ENCODE data around the gene AHDC1. TPM values are rescaled to one million over a fixed set of nuclear protein-coding genes. Genes with fewer than 3 reads are reported as not detected.
"Not testable (repeated sequence)": the region's sequence is repeated elsewhere in the genome, so short reads cannot be mapped to it uniquely, and the experiment has no call there.

Gene AHDC1
- total RNA-seq, 2 donors from 2014 or later: 8.4 to 9.3 TPM

GRCh38 chr1:27544834-27545233 lies 59.1 kb downstream of the AHDC1 start:
- Mint-ChIP-seq H3K4me1 (ENCODE audit: low read depth) (peaks cover 23% of the 10 kb centered on the region), H3K27ac (no peak overlapping the region), H3K27me3 (ENCODE audit: low read depth) (no peaks in the 10 kb centered on the region), H3K9me3 (no peaks in the 10 kb centered on the region), H3K4me3 (no peak overlapping the region), H3K36me3 (ENCODE audit: insufficient read depth in 2 of 2) (no peaks in the 10 kb centered on the region)
- ATAC-seq (replicated peaks in 1 of 2) (no peak), DNase-seq (no peak)

- Mint-ChIP-seq H3K27me3 (ENCODE audit: low read depth) (no peaks in the 10 kb centered on the region), H3K4me3 (no peak overlapping the region), H3K36me3 (ENCODE audit: insufficient read depth in 2 of 2) (no peaks in the 10 kb centered on the region), H3K9me3 (no peaks in the 10 kb centered on the region), H3K27ac (no peak overlapping the region), H3K4me1 (ENCODE audit: low read depth) (peaks cover 23% of the 10 kb centered on the region)
- no peak for DNase-seq
- no peak for ATAC-seq (replicated peaks in 1 of 2)
These were observed 60.7 kb downstream of the AHDC1 start for GRCh38 chr1:27543284-27543683.

GRCh38 chr1:27542463-27543273 lies 61.3 kb downstream of the AHDC1 start:
- Mint-ChIP-seq H3K36me3 (ENCODE audit: insufficient read depth in 2 of 2) (no peaks in the 10 kb centered on the region), H3K27me3 (ENCODE audit: low read depth) (no peaks in the 10 kb centered on the region), H3K27ac (peak overlapping the region; percentile 31), H3K9me3 (no peaks in the 10 kb centered on the region), H3K4me3 (peak overlapping the region in 1 of 2 donors; percentile 1), H3K4me1 (ENCODE audit: low read depth) (peaks cover 23% of the 10 kb centered on the region)
- ATAC-seq (replicated peaks in 1 of 2): peak; percentile 95 to 96
- peak; percentile 53 to 75 for DNase-seq

GRCh38 chr1:27539901-27540861 lies 63.8 kb downstream of the AHDC1 start:
- H3K4me3 Mint-ChIP-seq: no peak overlapping the region

GRCh38 chr1:27538793-27539192 lies 65.2 kb downstream of the AHDC1 start:
- no peak for ATAC-seq (replicated peaks in 1 of 2)
- peaks cover 23% of the 10 kb centered on the region for H3K4me1 Mint-ChIP-seq (ENCODE audit: low read depth)
- no peaks in the 10 kb centered on the region for H3K36me3 Mint-ChIP-seq (ENCODE audit: insufficient read depth in 2 of 2)
- no peak for DNase-seq
- H3K9me3 Mint-ChIP-seq: no peaks in the 10 kb centered on the region
- no peak overlapping the region for H3K27ac Mint-ChIP-seq
- no peak overlapping the region for H3K4me3 Mint-ChIP-seq
- H3K27me3 Mint-ChIP-seq (ENCODE audit: low read depth): no peaks in the 10 kb centered on the region

More at GRCh38 chr1:27539901-27540861, 63.8 kb downstream of the AHDC1 start:
- no peak for DNase-seq
- H3K27me3 Mint-ChIP-seq (ENCODE audit: low read depth): no peaks in the 10 kb centered on the region
- no peak for ATAC-seq (replicated peaks in 1 of 2)
- H3K4me1 Mint-ChIP-seq (ENCODE audit: low read depth): peaks cover 23% of the 10 kb centered on the region
- peak overlapping the region; percentile 43 for H3K27ac Mint-ChIP-seq
- H3K9me3 Mint-ChIP-seq: no peaks in the 10 kb centered on the region
- no peaks in the 10 kb centered on the region for H3K36me3 Mint-ChIP-seq (ENCODE audit: insufficient read depth in 2 of 2)

GRCh38 chr1:27538305-27538676 lies 65.7 kb downstream of the AHDC1 start:
- not testable (repeated sequence) for H3K4me3 Mint-ChIP-seq; H3K27ac Mint-ChIP-seq; DNase-seq; H3K36me3 Mint-ChIP-seq (ENCODE audit: insufficient read depth in 2 of 2); H3K27me3 Mint-ChIP-seq (ENCODE audit: low read depth); ATAC-seq (replicated peaks in 1 of 2); H3K9me3 Mint-ChIP-seq
- peaks cover 20% of the 10 kb centered on the region for H3K4me1 Mint-ChIP-seq (ENCODE audit: low read depth)

- no peaks in the 10 kb centered on the region for H3K9me3 Mint-ChIP-seq
- no peak overlapping the region for H3K27ac Mint-ChIP-seq
- no peak overlapping the region for H3K4me3 Mint-ChIP-seq
- ATAC-seq (replicated peaks in 1 of 2): no peak
- no peak for DNase-seq
- H3K4me1 Mint-ChIP-seq (ENCODE audit: low read depth): peaks cover 14% of the 10 kb centered on the region
- H3K27me3 Mint-ChIP-seq (ENCODE audit: low read depth): no peaks in the 10 kb centered on the region
- no peaks in the 10 kb centered on the region for H3K36me3 Mint-ChIP-seq (ENCODE audit: insufficient read depth in 2 of 2)
These were observed 67.2 kb downstream of the AHDC1 start for GRCh38 chr1:27536767-27537166.

- Mint-ChIP-seq H3K27me3 (ENCODE audit: low read depth) (no peaks in the 10 kb centered on the region), H3K4me3 (no peak overlapping the region), H3K27ac (no peak overlapping the region), H3K4me1 (ENCODE audit: low read depth) (peaks cover 17% of the 10 kb centered on the region), H3K9me3 (no peaks in the 10 kb centered on the region), H3K36me3 (ENCODE audit: insufficient read depth in 2 of 2) (no peaks in the 10 kb centered on the region)
- ATAC-seq (replicated peaks in 1 of 2) (no peak), DNase-seq (no peak)
These were observed 67.8 kb downstream of the AHDC1 start for GRCh38 chr1:27536010-27536757.

GRCh38 chr1:27535386-27535785 lies 68.6 kb downstream of the AHDC1 start:
- H3K36me3 Mint-ChIP-seq (ENCODE audit: insufficient read depth in 2 of 2): no peaks in the 10 kb centered on the region
- no peaks in the 10 kb centered on the region for H3K27me3 Mint-ChIP-seq (ENCODE audit: low read depth)
- ATAC-seq (replicated peaks in 1 of 2) (no peak), DNase-seq (no peak)
- H3K27ac Mint-ChIP-seq: no peak overlapping the region
- peaks cover 12% of the 10 kb centered on the region for H3K4me1 Mint-ChIP-seq (ENCODE audit: low read depth)
- H3K9me3 Mint-ChIP-seq: no peaks in the 10 kb centered on the region
- no peak overlapping the region for H3K4me3 Mint-ChIP-seq

GRCh38 chr1:27531959-27532685 lies 71.8 kb downstream of the AHDC1 start:
- Mint-ChIP-seq H3K27me3 (ENCODE audit: low read depth) (no peaks in the 10 kb centered on the region), H3K4me3 (no peak overlapping the region), H3K4me1 (ENCODE audit: low read depth) (peaks cover 24% of the 10 kb centered on the region), H3K36me3 (ENCODE audit: insufficient read depth in 2 of 2) (no peaks in the 10 kb centered on the region), H3K9me3 (no peaks in the 10 kb centered on the region), H3K27ac (no peak overlapping the region)
- no peak for DNase-seq
- ATAC-seq (replicated peaks in 1 of 2): no peak

GRCh38 chr1:27530192-27530591 lies 73.8 kb downstream of the AHDC1 start:
- ATAC-seq (replicated peaks in 1 of 2) (no peak), DNase-seq (no peak)
- H3K36me3 Mint-ChIP-seq (ENCODE audit: insufficient read depth in 2 of 2): no peaks in the 10 kb centered on the region
- H3K4me1 Mint-ChIP-seq (ENCODE audit: low read depth): peaks cover 44% of the 10 kb centered on the region
- H3K27ac Mint-ChIP-seq: no peak overlapping the region
- H3K27me3 Mint-ChIP-seq (ENCODE audit: low read depth): no peaks in the 10 kb centered on the region
- no peak overlapping the region for H3K4me3 Mint-ChIP-seq
- H3K9me3 Mint-ChIP-seq: no peaks in the 10 kb centered on the region

GRCh38 chr1:27529704-27530018 lies 74.3 kb downstream of the AHDC1 start:
- no peaks in the 10 kb centered on the region for H3K9me3 Mint-ChIP-seq
- H3K4me3 Mint-ChIP-seq: no peak overlapping the region
- peaks cover 49% of the 10 kb centered on the region for H3K4me1 Mint-ChIP-seq (ENCODE audit: low read depth)
- H3K27ac Mint-ChIP-seq: no peak overlapping the region
- no peaks in the 10 kb centered on the region for H3K27me3 Mint-ChIP-seq (ENCODE audit: low read depth)
- DNase-seq (no peak), ATAC-seq (replicated peaks in 1 of 2) (no peak)
- no peaks in the 10 kb centered on the region for H3K36me3 Mint-ChIP-seq (ENCODE audit: insufficient read depth in 2 of 2)

All from activated T-cell treated with anti-CD3 and anti-CD28 coated beads, Interleukin-2, amount 50 U/mL, for 72 hours (primary cell).